ENCODE results near the gene DPCD. TPM values are rescaled to one million over a fixed set of nuclear protein-coding genes. Genes with fewer than 3 reads are reported as not detected.

Gene DPCD
- total and polyA plus RNA-seq, 2 of the 8 experiments (the other 6 are each of a cell fraction or from before 2014, with no cell fraction given), result 21.2 to 31.4 TPM

GRCh38 chr10:101558204-101558603 is 29.9 kb upstream of the DPCD start:
- Histone ChIP-seq H2AFZ (ENCODE audit: low read length) (no peak overlapping the region), H3K14ac (ENCODE audit: insufficient read length) (no peak overlapping the region), H3K4me1 (replicated peaks in 1 of 4; ENCODE audit: control insufficient read depth in 3 of 4, insufficient read depth in 4 of 4, low read length in 3 of 4) (peaks cover 0 to 2% (median 0%) of the 10 kb centered on the region in 4 experiments; a peak in 2 of 7 replicates), H2BK15ac (ENCODE audit: low read length) (no peak overlapping the region), H3K23ac (ENCODE audit: insufficient read length) (no peak overlapping the region), H3K27ac (ENCODE audit: low read depth, low read length) (no peak overlapping the region), H4K5ac (ENCODE audit: insufficient read length, low read depth, low read length) (no peak overlapping the region), H2BK12ac (ENCODE audit: low read depth, low read length) (no peak overlapping the region), H2BK20ac (ENCODE audit: low read length) (no peak overlapping the region), H3K27me3 (replicated peaks in 1 of 4; ENCODE audit: control insufficient read depth in 3 of 4, extremely low read depth in 1 of 4, insufficient read depth in 3 of 4, low read length in 3 of 4) (no peaks in the 10 kb centered on the region), H3K4me2 (ENCODE audit: insufficient read depth in 1 of 2, low read depth in 2 of 2, low read length in 2 of 2) (no peak overlapping the region), H4K91ac (replicated peaks; ENCODE audit: insufficient read length, low read length) (no peak overlapping the region), H3K79me1 (ENCODE audit: low read depth, low read length) (no peaks in the 10 kb centered on the region), H3K18ac (ENCODE audit: extremely low read depth, low read length) (peak overlapping the region; percentile 15; the same call in 1 of the 2 replicates), H3K4ac (replicated peaks; ENCODE audit: insufficient read length, low read depth, low read length) (no peak overlapping the region), H3K4me3 (ENCODE audit: extremely low read depth in 1 of 4, insufficient read depth in 2 of 4, low read depth in 3 of 4, low read length in 4 of 4) (no peak overlapping the region), H4K20me1 (replicated peaks in 1 of 2; ENCODE audit: control insufficient read depth in 1 of 2, insufficient read depth in 2 of 2, low read length in 2 of 2) (no peaks in the 10 kb centered on the region), H2BK5ac (ENCODE audit: low read depth, low read length) (peak overlapping the region; percentile 52; the same call in 1 of the 2 replicates), H4K8ac (ENCODE audit: extremely low read depth, insufficient read depth, low read length) (no peak overlapping the region; the same call in 1 of the 2 replicates), H2AK5ac (ENCODE audit: low read depth, low read length) (no peak overlapping the region), H3K23me2 (ENCODE audit: low read depth, low read length) (no peaks in the 10 kb centered on the region), H3K79me2 (ENCODE audit: control insufficient read depth in 1 of 2, insufficient read depth in 2 of 2, low read length in 2 of 2) (no peaks in the 10 kb centered on the region), H3K36me3 (ENCODE audit: control insufficient read depth in 2 of 4, insufficient read depth in 4 of 4, low read length in 3 of 4) (no peaks in the 10 kb centered on the region), H2BK120ac (replicated peaks; ENCODE audit: low read depth, low read length) (no peak overlapping the region), H3K56ac (replicated peaks; ENCODE audit: insufficient read length, low read depth, low read length) (no peak overlapping the region), H3K9me3 (ENCODE audit: insufficient read depth in 2 of 2, low read depth in 1 of 2, low read length in 1 of 2) (no peaks in the 10 kb centered on the region), H3K9ac (replicated peaks in 1 of 4; ENCODE audit: extremely low read depth in 1 of 4, low read depth in 3 of 4, low read length in 3 of 4) (no peak overlapping the region)
- whole genome bisulfite sequencing, 2 experiments (ENCODE audit: extremely low coverage in 1 of 2, insufficient coverage in 1 of 2, insufficient read length in 1 of 2, insufficient replicate concordance in 2 of 2, low coverage in 1 of 2, low lambda C conversion rate in 2 of 2, missing lambda C conversion rate in 1 of 2), result 91% methylated on average over 2 of the region's 2 CpGs; no CpG with 5 or more reads in 1 of the 2 experiments
- ChIA-PET POLR2A (ENCODE audit: partially characterized antibody) (interaction anchor here (1.1 to 2.0 kb wide), 2 partner anchors 14 to 92 kb away, joined by 3 to 6 read pairs; no protein-coding TSS in a partner anchor), CTCF (ENCODE audit: partially characterized antibody) (interaction anchor here (0.6 to 8.5 kb wide), 11 partner anchors 12 to 356 kb away, joined by 3 to 65 read pairs (median 5); no protein-coding TSS in a partner anchor)
- FAIRE-seq (no peak), DNase-seq (ENCODE audit: low read depth in 1 of 2, low spot score in 2 of 2) (no peak)
- no peak for TF ChIP-seq JUN (IDR thresholded peaks at IDR 0.05; ENCODE audit: low read depth, low read length)
- TF ChIP-seq ATF2 (IDR thresholded peaks at IDR 0.05; ENCODE audit: low read length), result no peak
- TF ChIP-seq KDM4A (IDR thresholded peaks at IDR 0.05; ENCODE audit: low read depth, low read length, severe bottlenecking), result no peak
- TF ChIP-seq CBX5 (IDR thresholded peaks at IDR 0.05; ENCODE audit: low read depth, low read length), result no peak
- no peak for TF ChIP-seq CEBPB (IDR thresholded peaks at IDR 0.05; ENCODE audit: low read depth, low read length)
- TF ChIP-seq TAF1 (IDR thresholded peaks at IDR 0.05; ENCODE audit: low read depth, low read length), result no peak
- TF ChIP-seq CTCF (IDR thresholded peaks at IDR 0.05; ENCODE audit: control extremely low read depth in 1 of 3, insufficient read depth in 1 of 3, low read depth in 1 of 3, low read length in 3 of 3), result no peak
- TF ChIP-seq SIX5 (IDR thresholded peaks at IDR 0.05; ENCODE audit: low read depth, low read length), result no peak
- no peak for TF ChIP-seq GTF2F1 (IDR thresholded peaks at IDR 0.05; ENCODE audit: borderline replicate concordance, low read depth, low read length)

All from H1 (cell line).